H1 (cell line): Measurements from ENCODE around the gene SPATA13. TPM values are rescaled to one million over a fixed set of nuclear protein-coding genes. Genes with fewer than 3 reads are reported as not detected.

ENCODE experiments used
- CEBPB ChIP-seq: IDR thresholded peaks from 2 replicates; pipeline ENCODE4 v1.6.1; 2012; ENCODE audit warnings: low read depth, low read length
- CTBP2 ChIP-seq: IDR thresholded peaks from 2 replicates; pipeline ENCODE4 v1.7.0; 2011; ENCODE audit warnings: borderline replicate concordance, mild to moderate bottlenecking, moderate library complexity, mixed read lengths, low read length; ENCODE audit not compliant: insufficient read depth, insufficient read length
- EP300 ChIP-seq, 2 experiments: IDR thresholded peaks; 1 replicate in 1 of 2; 2 replicates in 1 of 2; pipeline ENCODE4 v1.6.1; 2011 to 2012; ENCODE audit warnings: low read depth in 2 of 2, low read length in 2 of 2, mild to moderate bottlenecking in 2 of 2, borderline replicate concordance in 1 of 2, inconsistent platforms in 1 of 2, moderate library complexity in 1 of 2
- HDAC6 ChIP-seq: IDR thresholded peaks from one replicate; pipeline ENCODE4 v1.7.1; 2012; ENCODE audit warnings: low read depth, mild to moderate bottlenecking, inconsistent platforms, low read length, moderate library complexity
- KDM4A ChIP-seq: IDR thresholded peaks from one replicate; pipeline ENCODE4 v1.7.1; 2012; ENCODE audit warnings: low read depth, mild to moderate bottlenecking, moderate library complexity, low read length, inconsistent platforms; ENCODE audit not compliant: severe bottlenecking
- NRF1 ChIP-seq: IDR thresholded peaks from 2 replicates; pipeline ENCODE4 v1.6.1; 2011; ENCODE audit warnings: mild to moderate bottlenecking, low read depth, low read length, improper control_type of control experiment
- PHF8 ChIP-seq: fragments of 200-600 bp; sonication (generic); conservative IDR thresholded peaks from 2 replicates; pipeline ENCODE4 v1.7.1; 2012; ENCODE audit warnings: low read depth, mild to moderate bottlenecking, inconsistent platforms, low read length, moderate library complexity
- POLR2A ChIP-seq, 2 experiments: IDR thresholded peaks; 1 replicate in 1 of 2; 2 replicates in 1 of 2; pipeline ENCODE4 v1.6.1; 2011; ENCODE audit warnings: low read depth in 2 of 2, low read length in 2 of 2, mild to moderate bottlenecking in 2 of 2; ENCODE audit errors: control extremely low read depth in 1 of 2
- RAD21 ChIP-seq, 2 experiments: IDR thresholded peaks in 1 of 2; conservative IDR thresholded peaks in 1 of 2; 2 replicates each; pipeline ENCODE4 v1.6.1; 2011; ENCODE audit warnings: low read depth in 2 of 2, low read length in 2 of 2, improper control_type of control experiment in 1 of 2, inconsistent platforms in 1 of 2, mild to moderate bottlenecking in 1 of 2, moderate library complexity in 1 of 2
- SAP30 ChIP-seq: fragments of 300-600 bp; sonication (generic); IDR thresholded peaks from 2 replicates; pipeline ENCODE4 v1.7.1; 2012; ENCODE audit warnings: low read length, moderate library complexity, mild to moderate bottlenecking, inconsistent platforms; ENCODE audit not compliant: insufficient read depth, insufficient replicate concordance
- TBP ChIP-seq: IDR thresholded peaks from 2 replicates; pipeline ENCODE4 v1.6.1; 2011; ENCODE audit warnings: low read depth, low read length, improper control_type of control experiment
- polyA plus RNA-seq, 7 experiments: library from polyadenylated mRNA; depleted of rRNA in 3 of 7; stranded (reverse) in 5 of 7; unstranded in 2 of 7; fragments of >200 nt in 5 of 7; fragments of 200-250 nt in 2 of 7; gene quantifications; 1 replicate in 5 of 7; 2 replicates in 1 of 7; 4 replicates in 1 of 7; pipeline versions ENCODE4 v1.2.1 to v1.2.3, GENCODE V29; 2011 to 2013; ENCODE audit warnings: missing spikeins in 2 of 7, mixed read lengths in 2 of 7
- total RNA-seq: library from RNA; stranded (reverse); fragmentation: NEBNext Ultra II Directional; extraction: Animal tissue kit (Norgen Biotek cat#: 25700); gene quantifications from 2 replicates; pipeline ENCODE4 v1.2.1, GENCODE V29; 2021
- TF ChIP-seq, protein P1 (sequence below): IDR thresholded peaks from 2 replicates; pipeline ENCODE4 v1.6.1; 2012; ENCODE audit warnings: inconsistent platforms
- TF ChIP-seq, protein P2 (sequence below): IDR thresholded peaks from 2 replicates; pipeline ENCODE4 v1.6.1; 2011; ENCODE audit warnings: low read length, improper control_type of control experiment
- TF ChIP-seq, protein P3 (sequence below): IDR thresholded peaks from 2 replicates; pipeline ENCODE4 v1.6.1; 2011; ENCODE audit warnings: low read depth, mild to moderate bottlenecking, low read length; ENCODE audit not compliant: insufficient read depth
- TF ChIP-seq, protein P4 (sequence below): IDR thresholded peaks from 2 replicates; pipeline ENCODE4 v1.6.1; 2012; ENCODE audit warnings: inconsistent platforms

Gene SPATA13
- total and polyA plus RNA-seq, 2 of the 8 experiments (the other 6 are each of a cell fraction or from before 2014, with no cell fraction given): 12.6 to 30.9 TPM

DNA sequence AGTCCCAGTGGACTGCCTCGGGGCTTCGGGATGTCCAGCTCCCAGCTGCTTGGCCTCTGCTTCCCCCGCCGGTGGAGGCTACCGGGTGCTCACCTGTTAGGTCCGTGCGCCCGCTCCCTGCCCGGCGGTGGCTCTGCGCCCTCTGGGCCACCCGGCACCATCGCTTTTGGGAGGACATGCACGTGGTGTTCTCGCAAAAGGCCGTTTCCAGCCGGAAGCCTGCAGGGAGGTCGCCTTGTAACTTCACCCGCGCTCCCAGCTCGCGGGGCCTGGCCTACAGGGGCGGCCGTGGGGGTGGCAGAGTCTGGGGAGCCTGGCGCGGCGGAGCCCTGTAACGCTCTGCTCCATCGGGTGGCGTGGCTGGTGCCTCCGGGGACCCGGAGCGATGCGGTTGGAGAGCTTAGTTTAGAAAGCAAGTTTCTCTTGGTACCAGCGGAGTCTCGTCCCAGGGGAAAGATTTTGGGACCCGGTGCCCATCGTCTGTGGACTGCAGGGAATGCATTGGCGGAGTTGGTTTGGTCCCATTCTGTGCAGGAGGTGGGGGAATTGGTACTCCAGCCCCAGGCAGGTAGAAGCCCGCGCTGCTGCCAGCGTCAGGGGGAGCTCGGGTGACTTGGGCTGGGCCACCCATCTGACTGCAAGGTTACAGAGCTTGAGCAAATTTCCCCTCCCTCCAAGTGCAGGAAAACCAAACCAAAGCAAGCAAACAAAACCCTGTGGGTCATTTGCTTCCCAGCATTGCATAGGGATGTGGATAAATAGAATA is 673 bp downstream of the SPATA13 start (continued):
- TF ChIP-seq TBP (no peak), NRF1 (no peak), HDAC6 (no peak), PHF8 (peak; percentile 31; the same call in 1 of the 2 replicates), EP300 (IDR thresholded peaks at IDR 0.05; ENCODE audit: borderline replicate concordance in 1 of 2, low read depth in 2 of 2, low read length in 2 of 2) (no peak), POLR2A (IDR thresholded peaks at IDR 0.05; ENCODE audit: control extremely low read depth in 1 of 2, low read depth in 2 of 2, low read length in 2 of 2) (no peak; a peak in 1 of 3 replicates), CEBPB (no peak), CTBP2 (no peak), SAP30 (peak; percentile 20), KDM4A (peak; percentile 98), RAD21 (IDR thresholded peaks at IDR 0.05 in 1 of 2, conservative IDR thresholded peaks at IDR 0.05 in 1 of 2; ENCODE audit: low read depth in 2 of 2, low read length in 2 of 2) (no peak)
- TF ChIP-seq, protein P1, sequence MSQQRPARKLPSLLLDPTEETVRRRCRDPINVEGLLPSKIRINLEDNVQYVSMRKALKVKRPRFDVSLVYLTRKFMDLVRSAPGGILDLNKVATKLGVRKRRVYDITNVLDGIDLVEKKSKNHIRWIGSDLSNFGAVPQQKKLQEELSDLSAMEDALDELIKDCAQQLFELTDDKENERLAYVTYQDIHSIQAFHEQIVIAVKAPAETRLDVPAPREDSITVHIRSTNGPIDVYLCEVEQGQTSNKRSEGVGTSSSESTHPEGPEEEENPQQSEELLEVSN: peak; percentile 57
- TF ChIP-seq, protein P2, sequence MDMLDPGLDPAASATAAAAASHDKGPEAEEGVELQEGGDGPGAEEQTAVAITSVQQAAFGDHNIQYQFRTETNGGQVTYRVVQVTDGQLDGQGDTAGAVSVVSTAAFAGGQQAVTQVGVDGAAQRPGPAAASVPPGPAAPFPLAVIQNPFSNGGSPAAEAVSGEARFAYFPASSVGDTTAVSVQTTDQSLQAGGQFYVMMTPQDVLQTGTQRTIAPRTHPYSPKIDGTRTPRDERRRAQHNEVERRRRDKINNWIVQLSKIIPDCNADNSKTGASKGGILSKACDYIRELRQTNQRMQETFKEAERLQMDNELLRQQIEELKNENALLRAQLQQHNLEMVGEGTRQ: no peak
- TF ChIP-seq, protein P3, sequence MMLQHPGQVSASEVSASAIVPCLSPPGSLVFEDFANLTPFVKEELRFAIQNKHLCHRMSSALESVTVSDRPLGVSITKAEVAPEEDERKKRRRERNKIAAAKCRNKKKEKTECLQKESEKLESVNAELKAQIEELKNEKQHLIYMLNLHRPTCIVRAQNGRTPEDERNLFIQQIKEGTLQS: no peak
- TF ChIP-seq, protein P4, sequence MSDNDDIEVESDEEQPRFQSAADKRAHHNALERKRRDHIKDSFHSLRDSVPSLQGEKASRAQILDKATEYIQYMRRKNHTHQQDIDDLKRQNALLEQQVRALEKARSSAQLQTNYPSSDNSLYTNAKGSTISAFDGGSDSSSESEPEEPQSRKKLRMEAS: peak; percentile 84
